Spleen (tissue), 11 donors: ENCODE measurements around the gene WDFY2. TPM values are rescaled to one million over a fixed set of nuclear protein-coding genes. Genes with fewer than 3 reads are reported as not detected.
A peak's percentile ranks its signal among the peaks of the same experiment; 100 is the strongest.

ENCODE experiments used
- DNase-seq: peaks from one replicate; pipeline ENCODE4 v3.0.0-alpha.2; 2020
- H3K27ac ChIP-seq, 8 donors: fragments of 200-600 bp; sonication (generic) in 7 of 8; 1 replicate in 4 of 8; 2 replicates in 4 of 8; pipeline versions ENCODE4 v1.5.0 to v1.8.0; 2016 to 2021; ENCODE audit warnings: inconsistent platforms in 4 of 8, mild to moderate bottlenecking in 4 of 8, moderate library complexity in 1 of 8
- H3K27me3 ChIP-seq, 7 donors: fragments of 200-600 bp; sonication (generic) in 6 of 7; replicated peaks in 1 of 7; 1 replicate in 4 of 7; 2 replicates in 3 of 7; pipeline versions ENCODE4 v1.5.0 to v1.8.0; 2016 to 2021; ENCODE audit warnings: inconsistent platforms in 3 of 7, mild to moderate bottlenecking in 1 of 7
- H3K36me3 ChIP-seq, 6 donors: fragments of 200-600 bp; sonication (generic) in 5 of 6; 1 replicate in 4 of 6; 2 replicates in 2 of 6; pipeline versions ENCODE4 v1.5.0 to v1.8.0; 2016 to 2021; ENCODE audit warnings: inconsistent platforms in 2 of 6
- H3K4me1 ChIP-seq, 6 donors: fragments of 200-600 bp; sonication (generic) in 5 of 6; 1 replicate in 3 of 6; 2 replicates in 3 of 6; pipeline versions ENCODE4 v1.5.0 to v1.8.0; 2016 to 2021; ENCODE audit warnings: inconsistent platforms in 3 of 6
- H3K4me3 ChIP-seq, 8 donors: fragments of 200-600 bp; sonication (generic) in 7 of 8; 1 replicate in 4 of 8; 2 replicates in 4 of 8; pipeline versions ENCODE4 v1.5.0 to v1.8.0; 2016 to 2021; ENCODE audit warnings: inconsistent platforms in 4 of 8, mild to moderate bottlenecking in 4 of 8, moderate library complexity in 2 of 8
- H3K9me3 ChIP-seq, 8 donors: fragments of 200-600 bp; sonication (generic) in 7 of 8; 1 replicate in 4 of 8; 2 replicates in 4 of 8; pipeline versions ENCODE4 v1.5.0 to v1.8.0; 2016 to 2021; ENCODE audit warnings: inconsistent platforms in 4 of 8
- POLR2A ChIP-seq, 3 donors: fragments of 450-650 bp; IDR thresholded peaks; one replicate each; pipeline ENCODE4 v1.5.1; 2017; ENCODE audit warnings: antibody characterized with exemption in 3 of 3, mild to moderate bottlenecking in 1 of 3
- POLR2AphosphoS5 ChIP-seq, 3 donors: sonication (generic); formaldehyde crosslinking; IDR thresholded peaks; one replicate each; pipeline ENCODE4 v1.5.1; 2017; ENCODE audit warnings: antibody characterized with exemption in 3 of 3
- WGBS, 5 donors: extraction: QIAGEN DNeasy Blood & Tissue Kit in 3 of 5; methylation state at CpG; one replicate each; pipeline versions ENCODE4 v1.1.5 to v1.1.7; 2013 to 2018; 5-methylcytosine and 5-hydroxymethylcytosine counted together
- intact Hi-C: fragments of 100-400 bp; cut with DNase I; formaldehyde crosslinking; loops from one replicate; pipeline ENCODE4 v1.15.0; 2023; ENCODE audit warnings: low total_unique reads
- polyA plus RNA-seq, 3 donors: library from polyadenylated mRNA; stranded (reverse); fragments of 200-250 nt; gene quantifications; one replicate each; pipeline ENCODE4 v1.2.1, GENCODE V29; 2013
- total RNA-seq, 7 donors: library from RNA; depleted of rRNA in 3 of 7; stranded (reverse); fragments of >200 nt in 3 of 7; fragmentation: NEBNext Ultra II Directional in 4 of 7; extraction: Animal tissue kit (Norgen Biotek cat#: 25700) in 4 of 7; gene quantifications; one replicate each; pipeline versions ENCODE4 v1.1.0 to v1.2.1, GENCODE V29; 2016 to 2021
- TF ChIP-seq, protein P1 (sequence below), 11 experiments: fragments of 200-600 bp in 7 of 11; fragments of 450-650 bp in 4 of 11; sonication (generic) in 4 of 11; IDR thresholded peaks in 8 of 11; conservative IDR thresholded peaks in 3 of 11; 1 replicate in 7 of 11; 2 replicates in 4 of 11; pipeline versions ENCODE4 v1.4.0 to v1.8.0; 2016 to 2021; ENCODE audit warnings: antibody characterized with exemption in 11 of 11, inconsistent platforms in 4 of 11, mild to moderate bottlenecking in 1 of 11
- donor health status: healthy with polysubstance abuse.
- donor health status: DM: no; HTN: no; CAD: no; lungs with moderate emphysema.
- donor health status: DM: no; HTN: no; CAD: no.
- donor health status: Bipolar disorder and iron deficiency.
- donor health status: healthy.
- donor health status: DM: no; HTN: no; CAD: no.
- donor health status: DM: yes; HTN: yes; CAD: no.

Gene WDFY2
- total and polyA plus RNA-seq, 10 donors: 3.0 to 32.2 (median 24.9) TPM

DNA sequence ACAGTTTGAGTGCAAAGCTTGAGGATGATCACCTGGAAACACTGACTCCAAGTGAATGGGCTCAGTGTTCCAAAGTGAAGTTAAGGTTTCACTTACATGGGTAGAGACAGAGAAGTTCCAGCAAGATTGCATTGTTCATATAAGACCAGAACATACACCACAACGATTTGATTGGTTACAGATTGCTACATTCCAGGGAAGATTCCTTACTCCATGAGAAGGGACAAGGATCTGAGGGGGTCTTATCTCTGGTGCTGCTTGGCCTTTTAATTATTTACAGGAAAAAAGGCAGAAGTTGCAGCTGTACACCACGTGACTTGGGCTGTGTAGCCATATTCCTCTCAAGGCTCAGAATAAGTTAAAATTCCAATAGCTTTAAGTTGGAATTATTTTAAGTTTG lies 12.3 kb downstream of the WDFY2 start:
- no peak overlapping the region for H3K27ac ChIP-seq
- no peaks in the 10 kb centered on the region for H3K9me3 ChIP-seq
- WGBS, 5 donors: 59 to 77% (median 71%) methylated on average over 2 of the region's 2 CpGs
- no peak overlapping the region for H3K4me3 ChIP-seq
- TF ChIP-seq, protein P1, sequence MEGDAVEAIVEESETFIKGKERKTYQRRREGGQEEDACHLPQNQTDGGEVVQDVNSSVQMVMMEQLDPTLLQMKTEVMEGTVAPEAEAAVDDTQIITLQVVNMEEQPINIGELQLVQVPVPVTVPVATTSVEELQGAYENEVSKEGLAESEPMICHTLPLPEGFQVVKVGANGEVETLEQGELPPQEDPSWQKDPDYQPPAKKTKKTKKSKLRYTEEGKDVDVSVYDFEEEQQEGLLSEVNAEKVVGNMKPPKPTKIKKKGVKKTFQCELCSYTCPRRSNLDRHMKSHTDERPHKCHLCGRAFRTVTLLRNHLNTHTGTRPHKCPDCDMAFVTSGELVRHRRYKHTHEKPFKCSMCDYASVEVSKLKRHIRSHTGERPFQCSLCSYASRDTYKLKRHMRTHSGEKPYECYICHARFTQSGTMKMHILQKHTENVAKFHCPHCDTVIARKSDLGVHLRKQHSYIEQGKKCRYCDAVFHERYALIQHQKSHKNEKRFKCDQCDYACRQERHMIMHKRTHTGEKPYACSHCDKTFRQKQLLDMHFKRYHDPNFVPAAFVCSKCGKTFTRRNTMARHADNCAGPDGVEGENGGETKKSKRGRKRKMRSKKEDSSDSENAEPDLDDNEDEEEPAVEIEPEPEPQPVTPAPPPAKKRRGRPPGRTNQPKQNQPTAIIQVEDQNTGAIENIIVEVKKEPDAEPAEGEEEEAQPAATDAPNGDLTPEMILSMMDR (IDR thresholded peaks at IDR 0.05 in 8 of 11, conservative IDR thresholded peaks at IDR 0.05 in 3 of 11): no peak
- no peak for TF ChIP-seq POLR2AphosphoS5 (IDR thresholded peaks at IDR 0.05)
- TF ChIP-seq POLR2A (IDR thresholded peaks at IDR 0.05): no peak
- intact Hi-C loops: no loop called here
- no peaks in the 10 kb centered on the region for H3K27me3 ChIP-seq
- H3K36me3 ChIP-seq: peaks cover 0 to 3% (median 0%) of the 10 kb centered on the region in 6 donors
- DNase-seq: no peak
- H3K4me1 ChIP-seq: peaks cover 0 to 82% (median 34%) of the 10 kb centered on the region in 6 donors

DNA sequence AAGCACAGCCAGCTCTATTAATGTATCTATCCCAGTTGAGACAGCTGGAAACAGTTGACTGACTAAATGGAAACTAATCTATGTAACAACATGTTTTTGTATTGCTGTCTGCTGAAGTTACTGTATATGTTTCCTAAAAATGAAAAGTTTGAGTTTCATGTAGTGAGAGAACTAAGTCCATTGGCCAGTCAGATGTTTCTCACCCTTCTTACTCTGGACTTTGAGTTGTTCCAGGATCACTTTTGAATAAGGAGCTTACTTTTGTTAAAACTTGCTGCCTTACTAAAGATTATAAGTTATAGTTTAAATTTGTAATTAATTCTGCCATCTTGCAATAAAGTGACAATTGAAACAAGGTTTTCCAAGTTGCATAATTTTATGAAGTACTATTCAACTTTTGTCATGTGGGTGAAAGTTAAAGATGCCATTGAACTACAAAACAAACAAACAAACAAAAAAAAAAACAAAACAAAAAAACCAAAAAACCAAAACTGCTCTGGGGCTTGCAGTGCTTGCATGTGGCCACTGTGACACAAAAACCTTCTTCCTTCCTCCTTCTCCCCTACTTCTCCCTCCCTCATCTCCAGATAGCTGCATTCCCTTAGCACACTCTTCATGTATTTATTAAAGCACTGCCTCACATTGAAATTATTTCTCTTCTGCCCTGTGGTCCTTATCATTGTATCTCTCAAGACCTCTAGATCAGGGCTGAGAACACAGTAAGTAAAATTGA lies 15.3 kb downstream of the WDFY2 start:
- no peak overlapping the region for H3K4me3 ChIP-seq
- H3K4me1 ChIP-seq: peaks cover 0 to 69% (median 40%) of the 10 kb centered on the region in 6 donors
- H3K9me3 ChIP-seq: no peaks in the 10 kb centered on the region
- H3K27ac ChIP-seq: peak overlapping the region in 2 of 8 donors; percentile 8 to 12
- intact Hi-C loops: no loop called here
- TF ChIP-seq, protein P1 (IDR thresholded peaks at IDR 0.05 in 8 of 11, conservative IDR thresholded peaks at IDR 0.05 in 3 of 11): peak in 5 of 11 experiments; percentile 5 to 47 (median 23)
- no peak for TF ChIP-seq POLR2AphosphoS5 (IDR thresholded peaks at IDR 0.05)
- H3K27me3 ChIP-seq: no peaks in the 10 kb centered on the region
- peaks cover 0 to 3% (median 0%) of the 10 kb centered on the region in 6 donors for H3K36me3 ChIP-seq
- DNase-seq: no peak

- DNase-seq: no peak
- Histone ChIP-seq H3K27ac (no peak overlapping the region), H3K9me3 (no peaks in the 10 kb centered on the region), H3K36me3 (no peaks in the 10 kb centered on the region), H3K4me1 (peaks cover 0 to 63% (median 37%) of the 10 kb centered on the region in 6 donors), H3K4me3 (no peak overlapping the region), H3K27me3 (no peaks in the 10 kb centered on the region)
- TF ChIP-seq POLR2A (IDR thresholded peaks at IDR 0.05) (no peak), POLR2AphosphoS5 (IDR thresholded peaks at IDR 0.05) (no peak)
- TF ChIP-seq, protein P1 (IDR thresholded peaks at IDR 0.05 in 8 of 11, conservative IDR thresholded peaks at IDR 0.05 in 3 of 11): no peak
- intact Hi-C loops: no loop called here
- 94 to 100% (median 96%) methylated on average over 3 of the region's 3 CpGs for WGBS, 5 donors
These were observed 16.4 kb downstream of the WDFY2 start for GRCh38 chr13:51600703-51601102.

DNA sequence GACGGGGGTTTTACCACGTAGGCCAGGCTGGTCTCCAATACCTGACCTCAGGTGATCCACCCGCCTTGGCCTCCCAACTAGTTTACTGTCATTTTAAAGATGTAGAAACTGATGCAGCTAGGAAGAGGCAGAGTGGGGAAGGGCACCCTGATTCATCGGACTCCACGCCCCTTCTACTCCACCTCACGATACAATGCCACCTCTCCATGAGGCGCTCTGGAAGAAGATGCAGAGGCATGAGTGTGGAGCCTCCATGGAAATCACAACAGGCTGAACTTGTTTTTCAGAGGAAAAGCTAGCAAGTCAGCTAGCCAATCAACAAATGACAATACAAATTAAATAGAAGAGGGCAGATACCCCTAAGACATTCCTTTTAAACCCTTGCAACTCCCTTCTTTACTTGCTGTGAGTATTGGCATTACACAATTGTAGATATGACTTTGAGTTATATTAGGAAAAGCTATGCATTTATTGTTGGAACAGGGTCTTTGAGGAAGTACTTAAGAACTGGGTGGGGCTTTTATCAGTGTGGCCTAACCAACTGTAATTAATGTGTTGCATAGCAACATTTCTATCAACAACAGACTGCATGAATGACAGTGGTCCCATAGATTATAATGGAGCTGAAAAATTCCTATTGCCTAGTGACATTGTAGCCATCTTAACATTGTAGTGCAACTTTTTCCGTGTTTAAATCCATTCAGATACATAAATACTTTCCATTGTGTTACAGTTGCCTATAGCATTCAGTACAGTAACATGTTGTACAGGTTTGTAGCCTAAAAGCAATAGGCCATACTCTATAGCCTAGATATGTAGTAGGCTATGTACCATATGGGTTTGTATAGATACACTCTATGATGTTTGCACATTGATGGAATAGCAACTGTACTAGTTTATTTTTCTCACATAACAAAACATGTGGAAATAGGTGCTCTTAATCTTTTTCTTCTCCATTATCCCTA lies 17.6 kb downstream of the WDFY2 start:
- Histone ChIP-seq H3K4me1 (peaks cover 0 to 59% (median 36%) of the 10 kb centered on the region in 6 donors), H3K27ac (no peak overlapping the region), H3K36me3 (no peaks in the 10 kb centered on the region), H3K4me3 (no peak overlapping the region), H3K9me3 (no peaks in the 10 kb centered on the region), H3K27me3 (no peaks in the 10 kb centered on the region)
- 94 to 98% (median 95%) methylated on average over 8 of the region's 8 CpGs for WGBS, 5 donors
- no peak for DNase-seq
- TF ChIP-seq POLR2AphosphoS5 (IDR thresholded peaks at IDR 0.05): no peak
- TF ChIP-seq POLR2A (IDR thresholded peaks at IDR 0.05): no peak
- TF ChIP-seq, protein P1 (IDR thresholded peaks at IDR 0.05 in 8 of 11, conservative IDR thresholded peaks at IDR 0.05 in 3 of 11): no peak
- intact Hi-C loops: no loop called here
